HG03565 (cell line): Measurements from ENCODE around the gene CD177.
"Not testable (repeated sequence)": the region's sequence is repeated elsewhere in the genome, so short reads cannot be mapped to it uniquely, and the experiment has no call there.

ENCODE experiments used
- ATAC-seq: cut with Tn5 transposase; IDR thresholded peaks from one replicate; pipeline ENCODE4 v1.9.1; 2021; ENCODE audit warnings: mild to moderate bottlenecking, moderate library complexity; ENCODE audit not compliant: unreplicated experiment

The CD177 gene

GRCh38 chr19:43332058-43332922, 21.2 kb upstream of the CD177 start:
- no peak for ATAC-seq

- not testable (repeated sequence) for ATAC-seq
Observed at GRCh38 chr19:43336508-43336907, 17.0 kb upstream of the CD177 start.

GRCh38 chr19:43337737-43338136, 15.7 kb upstream of the CD177 start:
- no peak for ATAC-seq

- ATAC-seq, result no peak
Observed at GRCh38 chr19:43338530-43338929, 15.0 kb upstream of the CD177 start.

- ATAC-seq, result not testable (repeated sequence)
Observed at GRCh38 chr19:43339243-43339930, 14.1 kb upstream of the CD177 start.

GRCh38 chr19:43340101-43340500, 13.4 kb upstream of the CD177 start:
- not testable (repeated sequence) for ATAC-seq

GRCh38 chr19:43341098-43341497, 12.4 kb upstream of the CD177 start:
- ATAC-seq, result not testable (repeated sequence)

GRCh38 chr19:43342104-43342503, 11.4 kb upstream of the CD177 start:
- not testable (repeated sequence) for ATAC-seq

GRCh38 chr19:43344347-43344925, 9.1 kb upstream of the CD177 start:
- ATAC-seq, result not testable (repeated sequence)

GRCh38 chr19:43349813-43350212, 3.7 kb upstream of the CD177 start:
- ATAC-seq, result not testable (repeated sequence)

- ATAC-seq, result no peak
Observed at GRCh38 chr19:43351998-43352746, 1.3 kb upstream of the CD177 start.

- no peak for ATAC-seq
Observed at GRCh38 chr19:43354305-43354627, 780 bp downstream of the CD177 start.

GRCh38 chr19:43356749-43357148, 3.3 kb downstream of the CD177 start:
- ATAC-seq, result not testable (repeated sequence)

GRCh38 chr19:43362179-43362578, 8.7 kb downstream of the CD177 start:
- no peak for ATAC-seq

GRCh38 chr19:43362745-43363144, 9.3 kb downstream of the CD177 start:
- ATAC-seq, result no peak

GRCh38 chr19:43365677-43366076, 12.2 kb downstream of the CD177 start:
- not testable (repeated sequence) for ATAC-seq

GRCh38 chr19:43367822-43368221, 14.3 kb downstream of the CD177 start:
- ATAC-seq, result no peak

GRCh38 chr19:43368897-43369296, 15.4 kb downstream of the CD177 start:
- ATAC-seq, result not testable (repeated sequence)

- ATAC-seq, result no peak
Observed at GRCh38 chr19:43371909-43372308, 18.4 kb downstream of the CD177 start.

- ATAC-seq, result no peak
Observed at GRCh38 chr19:43372462-43372861, 19.0 kb downstream of the CD177 start.

GRCh38 chr19:43377624-43378023, 24.1 kb downstream of the CD177 start:
- not testable (repeated sequence) for ATAC-seq
